HG02678 (cell line): Measurements from ENCODE around the gene NOXRED1.
"Not testable (repeated sequence)": the region's sequence is repeated elsewhere in the genome, so short reads cannot be mapped to it uniquely, and the experiment has no call there.

Experiments used
- ATAC-seq: cut with Tn5 transposase; IDR thresholded peaks from one replicate; pipeline ENCODE4 v1.9.1; 2021; ENCODE audit warnings: mild to moderate bottlenecking, moderate library complexity; ENCODE audit not compliant: unreplicated experiment

NOXRED1 gene

GRCh38 chr14:77423423-77423822 is at the start of gene NOXRED1:
TSS of gene NOXRED1 (minus strand) at chr14:77423523. CDS start at chr14:77422889, 634 bp downstream.
- ATAC-seq, result no peak

- no peak for ATAC-seq
Observed at GRCh38 chr14:77470224-77470870, 47.0 kb upstream of the NOXRED1 start.

GRCh38 chr14:77469539-77469938 is 46.2 kb upstream of the NOXRED1 start:
- ATAC-seq, result no peak

GRCh38 chr14:77469067-77469505 is 45.8 kb upstream of the NOXRED1 start:
- no peak for ATAC-seq

GRCh38 chr14:77467801-77468200 is 44.5 kb upstream of the NOXRED1 start:
- ATAC-seq, result no peak

GRCh38 chr14:77459072-77459723 is 35.9 kb upstream of the NOXRED1 start:
- no peak for ATAC-seq

GRCh38 chr14:77458249-77458950 is 35.1 kb upstream of the NOXRED1 start:
- ATAC-seq, result peak; percentile 14

- peak; percentile 91 for ATAC-seq
Observed at GRCh38 chr14:77457522-77458248, 34.4 kb upstream of the NOXRED1 start, which contains the start of the genes AHSA1 and VIPAS39. TSS of gene AHSA1 (plus strand) at chr14:77458093. CDS start at chr14:77458190, 97 bp downstream. TSS of gene VIPAS39 (minus strand) at chr14:77457601. CDS start at chr14:77454102, 3,499 bp downstream.

GRCh38 chr14:77457115-77457521 is 33.8 kb upstream of the NOXRED1 start:
- ATAC-seq, result no peak

- ATAC-seq, result no peak
Observed at GRCh38 chr14:77455966-77456640, 32.8 kb upstream of the NOXRED1 start.

- ATAC-seq, result no peak
Observed at GRCh38 chr14:77442196-77442595, 18.9 kb upstream of the NOXRED1 start.

- no peak for ATAC-seq
Observed at GRCh38 chr14:77439861-77440260, 16.5 kb upstream of the NOXRED1 start.

- no peak for ATAC-seq
Observed at GRCh38 chr14:77438596-77438995, 15.3 kb upstream of the NOXRED1 start.

GRCh38 chr14:77436042-77436441 is 12.7 kb upstream of the NOXRED1 start:
- ATAC-seq, result no peak

GRCh38 chr14:77426396-77426795 is 3.1 kb upstream of the NOXRED1 start:
- ATAC-seq, result no peak

GRCh38 chr14:77424862-77425261 is 1.5 kb upstream of the NOXRED1 start:
- ATAC-seq, result no peak

GRCh38 chr14:77421201-77421600 is 2.1 kb downstream of the NOXRED1 start:
- no peak for ATAC-seq

- no peak for ATAC-seq
Observed at GRCh38 chr14:77416836-77417235, 6.5 kb downstream of the NOXRED1 start.

GRCh38 chr14:77416098-77416497 is 7.2 kb downstream of the NOXRED1 start:
- not testable (repeated sequence) for ATAC-seq

- not testable (repeated sequence) for ATAC-seq
Observed at GRCh38 chr14:77415403-77416030, 7.8 kb downstream of the NOXRED1 start.
